ENCODE results near the gene H3-3A. TPM values are rescaled to one million over a fixed set of nuclear protein-coding genes. Genes with fewer than 3 reads are reported as not detected.

Gene H3-3A
- total RNA-seq, result 100 to 1,000 TPM; 120 to 127 TPM

GRCh38 chr1:226062558-226063223 is at the start of gene H3-3A:
Gene H3-3A (plus strand): TSS chr1:226062716. CDS start chr1:226064352, 1,636 bp downstream.

Other genes starting within 250 kb of the H3-3A start
- gene TMEM63A, start 180.3 kb upstream of the H3-3A start, total RNA-seq, result 10 to 100 TPM; 22.0 to 26.0 TPM
- gene LEFTY1, start 173.6 kb upstream of the H3-3A start, total RNA-seq, result not detected
- gene PYCR2, start 138.5 kb upstream of the H3-3A start, total RNA-seq, result 10 to 100 TPM; 36.8 to 37.3 TPM
- gene LEFTY2, start 121.5 kb upstream of the H3-3A start, total RNA-seq, result not detected
- 10 to 100 TPM; 14.8 to 26.3 TPM for gene SDE2, start 63.4 kb upstream of the H3-3A start, total RNA-seq
- gene ACBD3, start 124.0 kb downstream of the H3-3A start, total RNA-seq, result 10 to 100 TPM; 49.3 to 52.3 TPM
- under 1 TPM in 1 of 2 donors, not detected in 1; 0.33 TPM for gene MIXL1, start 160.9 kb downstream of the H3-3A start, total RNA-seq
- 1 to 10 TPM; 4.8 to 9.3 TPM for gene LIN9, start 246.4 kb downstream of the H3-3A start, total RNA-seq